Caco-2 (cell line): ENCODE measurements around the gene LZIC. TPM values are rescaled to one million over a fixed set of nuclear protein-coding genes. Genes with fewer than 3 reads are reported as not detected.

Experiments
- BruUV-seq: library from RNA; stranded (reverse); fragments of 400-500 nt; replicated peaks from 2 replicates; lab custom pipeline; 2021; lab: Mats Ljungman, UMichigan
- CTCF ChIA-PET: fragments of 300-600 bp; sonication (Branson Sonifier 250); formaldehyde crosslinking; loops from one replicate; lab custom pipeline; 2022; ENCODE audit warnings: antibody characterized with exemption; lab: Charles Lee
- POLR2A ChIA-PET: fragments of 300-600 bp; sonication (Branson Sonifier 250); formaldehyde crosslinking; loops from one replicate; lab custom pipeline; 2022; ENCODE audit warnings: antibody characterized with exemption; lab: Charles Lee
- DNase-seq, 2 experiments: peaks; one replicate each; pipeline versions ENCODE4 v3.0.0 to v3.0.0-alpha.2; 2020 to 2022
- H3K27me3 ChIP-seq: replicated peaks from 2 replicates; pipeline ENCODE4 v1.6.0; 2011; ENCODE audit warnings: low read length; ENCODE audit not compliant: control insufficient read depth, insufficient read depth
- H3K36me3 ChIP-seq: 2 replicates; pipeline ENCODE4 v1.5.1; 2011; ENCODE audit warnings: low read length; ENCODE audit not compliant: control insufficient read depth, insufficient read depth
- H3K4me1 ChIP-seq: fragments of 250-450 bp; sonication (Bioruptor Pico); 2 replicates; pipeline ENCODE4 v1.5.1; 2020; ENCODE audit warnings: mild to moderate bottlenecking
- H3K4me3 ChIP-seq: 2 replicates; pipeline ENCODE4 v1.5.1; 2011; ENCODE audit warnings: low read depth, mild to moderate bottlenecking, control low read depth, low read length
- H3K9me3 ChIP-seq: fragments of 250-450 bp; sonication (Bioruptor Pico); 2 replicates; pipeline ENCODE4 v1.5.1; 2020; ENCODE audit warnings: mild to moderate bottlenecking, moderate library complexity
- H3K27ac Mint-ChIP-seq: one replicate; pipeline ENCODE4 v1.8.0; 2022; ENCODE audit warnings: mixed read lengths; ENCODE audit not compliant: unreplicated experiment
- H3K27me3 Mint-ChIP-seq: one replicate; pipeline ENCODE4 v1.8.0; 2022; ENCODE audit warnings: mixed read lengths; ENCODE audit not compliant: insufficient read depth, unreplicated experiment
- H3K36me3 Mint-ChIP-seq: one replicate; pipeline ENCODE4 v1.8.0; 2022; ENCODE audit warnings: mild to moderate bottlenecking, mixed read lengths; ENCODE audit not compliant: insufficient read depth, unreplicated experiment
- H3K4me1 Mint-ChIP-seq: one replicate; pipeline ENCODE4 v1.8.0; 2022; ENCODE audit warnings: low read depth, mixed read lengths; ENCODE audit not compliant: unreplicated experiment
- H3K4me3 Mint-ChIP-seq: one replicate; pipeline ENCODE4 v1.8.0; 2022; ENCODE audit warnings: mild to moderate bottlenecking, moderate library complexity, mixed read lengths; ENCODE audit not compliant: unreplicated experiment
- H3K9me3 Mint-ChIP-seq: one replicate; pipeline ENCODE4 v1.8.0; 2022; ENCODE audit warnings: mixed read lengths; ENCODE audit not compliant: unreplicated experiment
- intact Hi-C: fragments of 100-400 bp; cut with micrococcal nuclease; formaldehyde crosslinking; loops from one replicate; pipeline ENCODE4 v1.10.0; 2022; ENCODE audit not compliant: unreplicated experiment
- total RNA-seq: library from RNA; stranded (reverse); gene quantifications from 2 replicates; pipeline ENCODE4 v1.2.3, GENCODE V29; 2022
- TF ChIP-seq, protein P1 (sequence below), 2 experiments: fragments of 200-600 bp in 1 of 2; IDR thresholded peaks; 1 replicate in 1 of 2; 2 replicates in 1 of 2; pipeline versions ENCODE4 v1.5.1 to v1.8.0; 2011 to 2022; ENCODE audit warnings: antibody characterized with exemption in 1 of 2, control low read depth in 1 of 2, inconsistent platforms in 1 of 2, low read depth in 1 of 2, low read length in 1 of 2, mild to moderate bottlenecking in 1 of 2, moderate library complexity in 1 of 2; ENCODE audit not compliant: insufficient read depth in 1 of 2, severe bottlenecking in 1 of 2, unreplicated experiment in 1 of 2

LZIC gene
- total RNA-seq, 1 experiment from 2014 or later, result 33.2 TPM

DNA sequence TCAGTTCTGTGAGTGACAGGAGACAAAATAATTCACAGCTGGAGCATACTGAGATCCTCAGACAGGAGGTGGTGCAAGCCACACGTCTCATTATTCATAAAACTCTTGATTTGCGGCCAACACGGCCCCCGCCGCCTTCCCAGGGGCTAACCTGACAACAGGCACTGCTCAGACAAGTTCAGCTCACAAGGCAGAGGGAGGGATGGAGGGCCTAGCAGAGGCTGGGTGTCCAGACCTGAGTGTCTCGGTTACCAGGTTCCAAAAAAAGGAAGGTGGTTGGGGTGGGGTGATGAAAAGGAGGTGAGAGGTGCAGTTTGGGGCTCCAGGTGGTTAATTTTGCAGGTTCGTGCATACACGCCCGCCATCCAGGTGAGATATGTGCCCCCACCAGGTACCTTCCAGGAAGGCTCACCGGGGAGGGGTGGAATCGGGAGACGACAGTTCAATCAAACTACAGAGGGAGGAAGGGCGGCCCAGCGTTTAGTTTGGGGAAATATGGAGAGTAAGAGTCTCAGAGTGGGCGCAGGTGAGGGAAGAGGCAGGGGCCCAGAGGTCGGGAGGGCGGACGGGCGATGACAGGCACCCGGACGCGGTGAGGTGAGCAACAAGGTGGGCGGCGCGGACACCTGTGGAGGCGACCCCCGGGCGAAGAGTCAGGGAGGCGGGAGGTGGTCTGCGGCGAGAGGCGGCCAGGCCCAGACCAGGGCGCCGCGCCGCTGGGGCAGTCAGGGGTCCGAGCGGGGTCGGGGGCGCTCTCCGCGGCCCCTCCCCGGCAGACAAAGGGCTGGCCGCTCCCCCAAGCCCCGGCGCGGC, 33.8 kb downstream of the LZIC start:
- H3K27ac Mint-ChIP-seq, result peak overlapping the region; percentile 87
- ChIA-PET CTCF (no interaction called here), POLR2A (no interaction called here)
- H3K4me1 Mint-ChIP-seq, result peaks cover 37% of the 10 kb centered on the region
- peak; percentile 17 to 35 for DNase-seq
- peak overlapping the region; percentile 92 for H3K4me3 Mint-ChIP-seq
- H3K4me1 ChIP-seq, result peaks cover 15% of the 10 kb centered on the region
- TF ChIP-seq, protein P1, sequence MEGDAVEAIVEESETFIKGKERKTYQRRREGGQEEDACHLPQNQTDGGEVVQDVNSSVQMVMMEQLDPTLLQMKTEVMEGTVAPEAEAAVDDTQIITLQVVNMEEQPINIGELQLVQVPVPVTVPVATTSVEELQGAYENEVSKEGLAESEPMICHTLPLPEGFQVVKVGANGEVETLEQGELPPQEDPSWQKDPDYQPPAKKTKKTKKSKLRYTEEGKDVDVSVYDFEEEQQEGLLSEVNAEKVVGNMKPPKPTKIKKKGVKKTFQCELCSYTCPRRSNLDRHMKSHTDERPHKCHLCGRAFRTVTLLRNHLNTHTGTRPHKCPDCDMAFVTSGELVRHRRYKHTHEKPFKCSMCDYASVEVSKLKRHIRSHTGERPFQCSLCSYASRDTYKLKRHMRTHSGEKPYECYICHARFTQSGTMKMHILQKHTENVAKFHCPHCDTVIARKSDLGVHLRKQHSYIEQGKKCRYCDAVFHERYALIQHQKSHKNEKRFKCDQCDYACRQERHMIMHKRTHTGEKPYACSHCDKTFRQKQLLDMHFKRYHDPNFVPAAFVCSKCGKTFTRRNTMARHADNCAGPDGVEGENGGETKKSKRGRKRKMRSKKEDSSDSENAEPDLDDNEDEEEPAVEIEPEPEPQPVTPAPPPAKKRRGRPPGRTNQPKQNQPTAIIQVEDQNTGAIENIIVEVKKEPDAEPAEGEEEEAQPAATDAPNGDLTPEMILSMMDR (IDR thresholded peaks at IDR 0.05; ENCODE audit: insufficient read depth in 1 of 2, low read depth in 1 of 2, low read length in 1 of 2, severe bottlenecking in 1 of 2, unreplicated experiment in 1 of 2), result no peak
- no peaks in the 10 kb centered on the region for H3K9me3 ChIP-seq
- no peaks in the 10 kb centered on the region for H3K36me3 ChIP-seq
- H3K9me3 Mint-ChIP-seq, result no peaks in the 10 kb centered on the region
- intact Hi-C loops, result loop anchor here (2.0 kb wide), 1 partner anchor 33 kb away; the partner anchor contains the start of genes LZIC and NMNAT1
- H3K27me3 ChIP-seq, result no peaks in the 10 kb centered on the region
- no peaks in the 10 kb centered on the region for H3K27me3 Mint-ChIP-seq
- no TSS peak for BruUV-seq
- H3K36me3 Mint-ChIP-seq, result peaks cover 6% of the 10 kb centered on the region
- peak overlapping the region; percentile 87 for H3K4me3 ChIP-seq

DNA sequence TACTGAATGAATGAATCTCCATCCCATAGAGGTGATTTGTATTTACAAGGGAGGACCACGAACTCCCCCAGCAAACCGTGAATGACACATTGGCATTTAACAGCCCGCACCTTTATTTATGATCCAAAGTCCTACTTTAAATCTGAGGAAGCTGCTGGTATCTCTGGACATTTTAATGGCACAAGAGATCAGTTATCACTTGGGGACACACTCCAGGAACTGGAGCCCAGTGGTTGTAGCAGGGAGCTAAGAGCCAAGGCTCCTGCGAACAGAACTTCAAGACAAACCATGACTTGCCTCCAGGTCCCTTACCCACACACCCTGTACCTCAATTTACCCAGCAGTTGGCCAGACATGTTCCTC, 34.3 kb downstream of the LZIC start:
- peaks cover 15% of the 10 kb centered on the region for H3K4me1 ChIP-seq
- CTCF ChIA-PET, result no interaction called here
- TF ChIP-seq, protein P1 (IDR thresholded peaks at IDR 0.05; ENCODE audit: insufficient read depth in 1 of 2, low read depth in 1 of 2, low read length in 1 of 2, severe bottlenecking in 1 of 2, unreplicated experiment in 1 of 2), result no peak
- no peaks in the 10 kb centered on the region for H3K9me3 ChIP-seq
- Mint-ChIP-seq H3K27ac (peak overlapping the region; percentile 87), H3K36me3 (peaks cover 6% of the 10 kb centered on the region), H3K4me3 (peak overlapping the region; percentile 92), H3K27me3 (no peaks in the 10 kb centered on the region), H3K4me1 (peaks cover 42% of the 10 kb centered on the region), H3K9me3 (no peaks in the 10 kb centered on the region)
- peak overlapping the region; percentile 87 for H3K4me3 ChIP-seq
- BruUV-seq, result TSS peak; percentile 49
- no peaks in the 10 kb centered on the region for H3K27me3 ChIP-seq
- DNase-seq, result no peak
- no peaks in the 10 kb centered on the region for H3K36me3 ChIP-seq
- POLR2A ChIA-PET, result no interaction called here
- intact Hi-C loops, result no loop called here

DNA sequence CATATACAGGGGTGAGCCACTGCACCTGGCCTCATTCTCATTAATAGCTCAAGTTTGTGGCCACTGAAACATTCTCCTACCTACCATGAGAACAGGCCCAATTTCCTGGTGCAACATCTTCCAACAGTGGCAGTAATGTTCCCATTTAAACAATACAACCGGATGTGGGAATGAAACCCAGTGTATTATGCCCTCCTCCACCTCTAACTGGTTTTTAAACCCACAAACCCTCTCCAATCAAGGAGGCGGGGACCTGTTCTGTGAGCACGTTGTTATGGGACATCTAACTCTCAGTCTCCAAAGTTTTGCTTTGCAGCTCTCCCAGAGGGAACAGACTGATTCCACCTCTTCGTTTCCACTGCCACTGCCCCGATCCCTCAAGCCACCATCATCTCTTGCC, 35.8 kb downstream of the LZIC start:
- no peaks in the 10 kb centered on the region for H3K9me3 ChIP-seq
- H3K4me1 ChIP-seq, result peaks cover 13% of the 10 kb centered on the region
- peaks cover 39% of the 10 kb centered on the region for H3K4me1 Mint-ChIP-seq
- H3K36me3 ChIP-seq, result no peaks in the 10 kb centered on the region
- intact Hi-C loops, result no loop called here
- ChIA-PET POLR2A (no interaction called here), CTCF (no interaction called here)
- H3K4me3 ChIP-seq, result no peak overlapping the region
- no peaks in the 10 kb centered on the region for H3K9me3 Mint-ChIP-seq
- TF ChIP-seq, protein P1 (IDR thresholded peaks at IDR 0.05; ENCODE audit: insufficient read depth in 1 of 2, low read depth in 1 of 2, low read length in 1 of 2, severe bottlenecking in 1 of 2, unreplicated experiment in 1 of 2), result no peak
- H3K27me3 ChIP-seq, result no peaks in the 10 kb centered on the region
- peaks cover 6% of the 10 kb centered on the region for H3K36me3 Mint-ChIP-seq
- peak overlapping the region; percentile 51 for H3K27ac Mint-ChIP-seq
- DNase-seq, result no peak
- no TSS peak for BruUV-seq
- H3K27me3 Mint-ChIP-seq, result no peaks in the 10 kb centered on the region
- no peak overlapping the region for H3K4me3 Mint-ChIP-seq
